ENCODE measurements around the gene DYNC2LI1. TPM values are rescaled to one million over a fixed set of nuclear protein-coding genes. Genes with fewer than 3 reads are reported as not detected.

Gene DYNC2LI1
- total RNA-seq, 1 donor from 2014 or later, result 8.1 TPM

DNA sequence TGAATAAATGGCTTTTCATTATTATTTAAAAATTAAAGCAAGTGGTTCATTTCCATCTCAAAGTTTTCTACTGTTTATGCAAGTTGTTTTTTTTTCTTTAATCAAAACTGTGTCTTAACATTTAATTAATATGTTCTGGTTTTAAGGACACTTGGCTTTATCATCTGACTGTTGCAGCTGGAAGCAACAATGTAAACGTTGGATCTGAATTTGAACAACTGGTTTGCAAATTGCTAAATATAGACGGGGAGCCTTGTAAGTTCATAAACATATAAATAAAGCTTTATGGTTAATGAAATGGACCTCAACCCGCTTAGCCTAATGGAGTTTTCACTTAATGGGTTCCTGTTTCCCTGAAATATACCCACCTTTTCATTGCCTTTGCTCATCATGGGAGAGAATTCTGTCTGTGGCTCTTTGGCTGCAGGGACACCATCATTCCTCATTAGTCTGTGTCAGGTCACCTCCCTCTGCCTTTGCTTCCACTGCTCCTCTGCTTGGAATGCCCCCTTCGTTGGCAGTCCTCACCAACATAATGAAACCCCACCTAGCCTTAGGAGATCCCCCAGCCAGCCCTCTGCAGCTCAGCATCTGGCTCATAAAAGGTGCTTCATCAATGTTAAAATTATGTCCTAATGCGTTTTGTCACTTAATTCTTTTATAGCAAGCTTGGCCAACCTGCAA, 44.2 kb upstream of the DYNC2LI1 start:
- no peaks in the 10 kb centered on the region for H3K9me3 ChIP-seq (replicated peaks)
- H3K4me1 ChIP-seq, result no peaks in the 10 kb centered on the region
- DNase-seq, result no peak
- TF ChIP-seq, protein P1, sequence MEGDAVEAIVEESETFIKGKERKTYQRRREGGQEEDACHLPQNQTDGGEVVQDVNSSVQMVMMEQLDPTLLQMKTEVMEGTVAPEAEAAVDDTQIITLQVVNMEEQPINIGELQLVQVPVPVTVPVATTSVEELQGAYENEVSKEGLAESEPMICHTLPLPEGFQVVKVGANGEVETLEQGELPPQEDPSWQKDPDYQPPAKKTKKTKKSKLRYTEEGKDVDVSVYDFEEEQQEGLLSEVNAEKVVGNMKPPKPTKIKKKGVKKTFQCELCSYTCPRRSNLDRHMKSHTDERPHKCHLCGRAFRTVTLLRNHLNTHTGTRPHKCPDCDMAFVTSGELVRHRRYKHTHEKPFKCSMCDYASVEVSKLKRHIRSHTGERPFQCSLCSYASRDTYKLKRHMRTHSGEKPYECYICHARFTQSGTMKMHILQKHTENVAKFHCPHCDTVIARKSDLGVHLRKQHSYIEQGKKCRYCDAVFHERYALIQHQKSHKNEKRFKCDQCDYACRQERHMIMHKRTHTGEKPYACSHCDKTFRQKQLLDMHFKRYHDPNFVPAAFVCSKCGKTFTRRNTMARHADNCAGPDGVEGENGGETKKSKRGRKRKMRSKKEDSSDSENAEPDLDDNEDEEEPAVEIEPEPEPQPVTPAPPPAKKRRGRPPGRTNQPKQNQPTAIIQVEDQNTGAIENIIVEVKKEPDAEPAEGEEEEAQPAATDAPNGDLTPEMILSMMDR (IDR thresholded peaks at IDR 0.05; ENCODE audit: borderline replicate concordance), result no peak
- H3K4me3 ChIP-seq, result no peak overlapping the region
- H3K27me3 ChIP-seq (ENCODE audit: low read depth), result no peaks in the 10 kb centered on the region
- H3K27ac ChIP-seq (replicated peaks), result no peak overlapping the region
- intact Hi-C loops (cut with micrococcal nuclease), result no loop called here
- H3K36me3 ChIP-seq, result peaks cover 9% of the 10 kb centered on the region

DNA sequence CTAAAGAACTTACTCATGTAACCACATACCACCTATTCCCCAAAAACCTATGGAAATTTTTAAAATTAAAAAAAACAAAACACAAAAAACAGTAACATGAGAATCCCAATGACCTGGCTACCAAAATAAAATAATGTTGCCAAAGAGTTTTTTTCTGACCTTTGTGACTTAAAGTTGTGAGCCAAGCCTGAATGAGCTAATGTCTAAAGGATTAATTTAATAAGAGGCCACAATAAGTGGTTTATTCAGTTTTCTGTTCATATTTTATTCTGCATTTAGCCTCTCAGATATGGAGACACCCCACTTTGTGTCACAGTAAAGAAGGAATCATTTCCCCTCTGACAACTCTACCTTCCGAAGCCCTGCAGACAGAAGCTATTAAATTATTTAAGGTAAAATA, 42.6 kb upstream of the DYNC2LI1 start:
- H3K27me3 ChIP-seq (ENCODE audit: low read depth), result no peaks in the 10 kb centered on the region
- no peak for DNase-seq
- intact Hi-C loops (cut with micrococcal nuclease), result no loop called here
- H3K36me3 ChIP-seq, result peaks cover 9% of the 10 kb centered on the region
- TF ChIP-seq, protein P1 (IDR thresholded peaks at IDR 0.05; ENCODE audit: borderline replicate concordance), result no peak
- no peaks in the 10 kb centered on the region for H3K9me3 ChIP-seq (replicated peaks)
- no peaks in the 10 kb centered on the region for H3K4me1 ChIP-seq
- H3K4me3 ChIP-seq, result no peak overlapping the region
- H3K27ac ChIP-seq (replicated peaks), result no peak overlapping the region

DNA sequence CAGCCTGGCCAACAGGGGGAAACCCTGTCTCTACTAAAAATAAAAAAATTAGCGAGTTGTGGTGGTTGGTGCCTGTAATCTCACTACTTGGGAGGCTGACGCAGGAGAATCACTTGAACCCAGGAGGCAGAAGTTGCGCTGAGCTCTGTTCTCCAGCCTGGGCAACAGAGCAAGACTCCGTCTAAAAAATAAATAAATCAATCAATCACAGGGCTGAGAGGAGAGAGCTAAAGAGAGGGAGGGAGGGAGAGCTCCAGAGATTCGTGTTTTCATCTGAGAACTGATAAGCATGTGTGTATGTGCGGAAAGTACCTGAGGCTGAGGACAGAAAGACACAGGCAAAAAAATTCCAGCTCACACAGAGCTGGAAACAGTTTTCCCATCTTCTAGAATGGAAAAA, 37.2 kb upstream of the DYNC2LI1 start:
- intact Hi-C loops (cut with micrococcal nuclease), result no loop called here
- TF ChIP-seq, protein P1 (IDR thresholded peaks at IDR 0.05; ENCODE audit: borderline replicate concordance), result no peak

DNA sequence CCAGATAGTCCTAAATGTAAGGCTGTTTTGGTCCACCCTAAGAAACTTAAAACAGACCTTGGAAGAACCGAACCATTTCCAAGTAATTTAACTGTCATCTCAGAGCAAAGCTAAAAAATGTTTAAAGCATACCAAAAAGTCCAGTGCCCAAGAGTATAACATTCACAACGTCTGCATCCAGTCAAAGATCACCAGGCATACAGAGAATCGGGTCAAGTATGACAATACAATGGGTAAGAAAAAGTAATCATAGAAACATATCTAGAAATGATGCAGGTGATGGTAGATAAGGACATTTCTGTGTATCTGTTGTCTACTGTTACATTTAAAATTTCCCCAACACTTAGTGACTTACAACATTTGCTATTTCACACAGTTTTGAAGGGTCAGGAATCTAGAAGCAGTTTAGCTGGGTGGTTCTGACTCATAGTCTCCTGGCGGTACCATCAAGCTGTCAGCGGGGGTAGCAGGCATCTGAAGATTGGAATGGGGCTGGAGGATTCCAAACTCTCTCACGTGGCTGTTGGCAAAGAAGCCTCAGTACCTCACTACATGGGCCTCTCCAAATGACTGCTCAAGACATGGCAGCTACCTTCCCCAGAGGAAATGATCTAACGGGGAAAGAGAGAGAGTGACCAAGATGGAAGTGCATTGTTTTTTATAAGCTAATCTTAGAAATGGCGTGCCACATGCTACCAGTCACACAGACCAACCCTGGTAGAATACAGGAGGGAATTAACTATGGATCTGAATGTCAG, 36.6 kb upstream of the DYNC2LI1 start:
- Histone ChIP-seq H3K4me1 (no peaks in the 10 kb centered on the region), H3K27me3 (ENCODE audit: low read depth) (no peaks in the 10 kb centered on the region), H3K36me3 (peaks cover 6% of the 10 kb centered on the region), H3K27ac (replicated peaks) (no peak overlapping the region), H3K9me3 (replicated peaks) (no peaks in the 10 kb centered on the region), H3K4me3 (no peak overlapping the region)
- DNase-seq, result no peak
- TF ChIP-seq, protein P1 (IDR thresholded peaks at IDR 0.05; ENCODE audit: borderline replicate concordance), result no peak
- intact Hi-C loops (cut with micrococcal nuclease), result no loop called here

More for the DNA sequence above, 37.2 kb upstream of the DYNC2LI1 start:
- Histone ChIP-seq H3K27ac (replicated peaks) (no peak overlapping the region), H3K4me3 (no peak overlapping the region), H3K4me1 (no peaks in the 10 kb centered on the region), H3K36me3 (peaks cover 9% of the 10 kb centered on the region), H3K9me3 (replicated peaks) (no peaks in the 10 kb centered on the region), H3K27me3 (ENCODE audit: low read depth) (no peaks in the 10 kb centered on the region)
- DNase-seq, result no peak

DNA sequence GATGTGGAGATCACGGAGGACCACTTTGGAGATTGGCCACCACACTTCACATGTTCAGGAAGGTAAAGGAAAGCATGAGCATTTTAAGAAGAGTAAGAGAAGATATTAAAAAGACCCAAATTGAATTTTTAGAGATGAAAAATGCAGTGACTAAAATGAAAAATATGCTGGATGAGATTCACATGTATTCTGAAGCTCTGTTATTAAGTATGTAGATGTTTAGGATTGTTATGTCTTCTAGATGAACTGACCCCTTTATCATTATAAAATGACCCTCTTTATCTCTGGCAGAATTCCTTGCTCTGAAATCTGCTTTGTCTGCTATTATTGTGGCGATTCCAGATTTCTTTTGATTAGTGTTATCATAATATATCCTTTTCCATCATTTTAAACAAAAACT, 36.0 kb upstream of the DYNC2LI1 start:
- no peak overlapping the region for H3K4me3 ChIP-seq
- intact Hi-C loops (cut with micrococcal nuclease), result no loop called here
- no peaks in the 10 kb centered on the region for H3K27me3 ChIP-seq (ENCODE audit: low read depth)
- TF ChIP-seq, protein P1 (IDR thresholded peaks at IDR 0.05; ENCODE audit: borderline replicate concordance), result no peak
- H3K9me3 ChIP-seq (replicated peaks), result no peaks in the 10 kb centered on the region
- H3K36me3 ChIP-seq, result peaks cover under 1% of the 10 kb centered on the region
- no peak for DNase-seq
- H3K4me1 ChIP-seq, result no peaks in the 10 kb centered on the region
- no peak overlapping the region for H3K27ac ChIP-seq (replicated peaks)

Data from left ventricle myocardium inferior (tissue), 1 donor.